HG02588 (cell line): ENCODE data around the gene INAFM2.
A peak's percentile ranks its signal among the peaks of the same experiment; 100 is the strongest.

ENCODE experiments used
- ATAC-seq: cut with Tn5 transposase; IDR thresholded peaks from one replicate; pipeline ENCODE4 v1.9.1; 2021; ENCODE audit warnings: mild to moderate bottlenecking, moderate library complexity; ENCODE audit not compliant: unreplicated experiment

Gene INAFM2

DNA sequence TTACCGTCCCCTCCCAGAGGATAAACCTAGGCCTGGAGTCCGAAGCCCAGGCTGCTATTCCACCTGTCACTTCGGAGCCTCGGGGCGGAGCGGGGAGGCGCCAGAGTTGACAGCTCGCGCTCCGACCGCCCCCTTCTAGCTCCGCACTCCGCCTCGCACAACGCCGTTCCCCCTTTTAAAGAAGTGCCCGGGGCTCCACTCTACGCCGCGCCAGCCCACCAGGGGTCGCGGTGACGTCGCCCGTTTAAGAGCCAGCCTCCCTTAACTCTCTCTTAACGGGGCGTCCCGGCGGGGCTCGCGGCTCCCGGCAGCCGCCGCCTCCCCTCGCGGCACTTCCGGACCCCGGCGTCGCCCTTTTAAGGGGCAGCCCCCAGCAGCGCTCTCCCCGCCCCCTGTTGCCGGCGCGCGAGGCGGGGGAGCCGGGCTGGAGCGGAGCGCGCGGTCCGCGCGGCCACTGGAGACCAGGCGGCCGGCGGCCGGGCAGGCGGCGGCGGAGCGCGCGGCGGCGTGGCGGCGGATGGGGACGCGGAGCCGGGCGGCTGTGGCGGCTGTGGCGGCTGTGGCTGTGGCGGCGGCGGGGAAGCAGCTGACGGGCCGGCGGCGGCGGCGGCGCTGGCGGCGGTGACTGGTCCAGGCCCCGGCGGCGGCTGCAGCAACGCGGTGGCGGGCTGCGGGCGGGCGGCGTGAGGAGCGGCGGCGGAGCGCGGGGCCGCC is at the start of gene INAFM2:
INAFM2 (plus strand) TSS at position 454 of the 714 bp plus-strand sequence. CDS start 364 bp downstream, outside the sequence.
- peak; percentile 86 for ATAC-seq

DNA sequence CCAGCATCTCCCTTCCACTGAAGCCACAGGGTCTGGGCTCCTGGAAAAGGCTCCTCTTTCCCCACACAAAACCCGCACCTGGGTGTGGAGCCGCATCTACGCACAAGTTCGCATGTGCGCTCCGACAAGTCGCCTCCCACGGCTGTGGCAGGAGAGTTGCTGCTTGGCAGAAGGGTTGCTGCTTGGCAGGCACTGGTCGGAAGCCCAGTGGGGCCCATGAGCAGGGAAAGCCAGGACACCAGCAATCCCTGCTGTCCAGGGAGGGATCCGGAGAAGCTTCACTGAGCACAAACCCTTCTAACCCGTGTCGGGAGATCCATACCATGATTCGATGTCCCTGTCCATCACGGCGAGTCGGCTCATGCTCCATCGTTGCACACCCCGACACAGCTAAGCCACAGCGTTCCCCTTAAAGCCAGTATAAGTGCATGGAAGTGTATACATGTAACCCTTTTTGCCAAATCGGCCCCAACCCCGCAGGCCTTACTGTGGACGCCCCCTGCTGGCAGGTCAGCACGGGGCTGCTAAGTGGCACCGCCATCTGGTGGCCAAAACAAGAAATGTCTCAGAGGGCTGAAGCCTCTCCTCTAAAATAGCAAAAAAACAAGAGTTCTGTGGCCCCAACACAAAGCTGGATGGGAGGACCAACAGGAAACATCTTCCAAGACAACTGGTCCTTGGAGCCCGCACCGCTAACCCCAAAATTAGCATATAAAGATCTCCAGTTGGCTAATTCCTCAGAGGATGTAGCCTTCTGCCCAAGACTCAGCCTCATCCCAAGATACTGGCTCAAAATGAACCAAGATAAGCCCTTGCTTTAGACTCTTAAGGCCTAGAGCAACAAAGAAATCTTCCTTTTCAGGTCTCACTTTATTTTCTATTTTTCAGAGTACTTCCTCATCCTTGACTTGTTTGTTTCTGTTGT is 48.9 kb upstream of the INAFM2 start:
- no peak for ATAC-seq

DNA sequence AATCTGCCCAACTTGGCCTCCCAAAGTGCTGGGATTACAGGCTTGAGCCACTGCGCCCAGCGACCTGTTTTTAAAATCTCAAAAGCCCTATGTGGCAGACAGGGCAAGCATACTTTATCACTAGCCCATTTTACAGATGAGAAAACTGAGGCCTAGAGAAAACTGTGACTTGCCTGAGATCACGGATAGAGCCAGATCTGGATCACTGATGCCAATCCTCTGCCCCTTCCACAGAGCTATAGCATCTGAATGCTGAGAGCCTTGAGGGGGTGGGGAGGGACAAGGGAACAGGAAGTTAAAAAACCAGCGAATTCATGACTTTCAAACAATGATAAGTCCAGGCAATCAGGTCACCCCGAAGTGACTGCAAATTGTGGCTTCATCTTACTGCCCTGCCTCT is 48.0 kb upstream of the INAFM2 start:
- ATAC-seq = no peak

DNA sequence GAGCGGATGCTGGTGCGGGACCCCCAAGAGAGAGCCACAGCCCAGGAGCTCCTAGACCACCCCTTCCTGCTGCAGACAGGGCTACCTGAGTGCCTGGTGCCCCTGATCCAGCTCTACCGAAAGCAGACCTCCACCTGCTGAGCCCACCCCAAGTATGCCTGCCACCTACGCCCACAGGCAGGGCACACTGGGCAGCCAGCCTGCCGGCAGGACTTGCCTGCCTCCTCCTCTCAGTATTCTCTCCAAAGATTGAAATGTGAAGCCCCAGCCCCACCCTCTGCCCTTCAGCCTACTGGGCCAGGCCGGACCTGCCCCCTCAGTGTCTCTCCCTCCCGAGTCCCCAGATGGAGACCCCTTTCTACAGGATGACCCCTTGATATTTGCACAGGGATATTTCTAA is 47.5 kb upstream of the INAFM2 start:
- ATAC-seq = no peak

DNA sequence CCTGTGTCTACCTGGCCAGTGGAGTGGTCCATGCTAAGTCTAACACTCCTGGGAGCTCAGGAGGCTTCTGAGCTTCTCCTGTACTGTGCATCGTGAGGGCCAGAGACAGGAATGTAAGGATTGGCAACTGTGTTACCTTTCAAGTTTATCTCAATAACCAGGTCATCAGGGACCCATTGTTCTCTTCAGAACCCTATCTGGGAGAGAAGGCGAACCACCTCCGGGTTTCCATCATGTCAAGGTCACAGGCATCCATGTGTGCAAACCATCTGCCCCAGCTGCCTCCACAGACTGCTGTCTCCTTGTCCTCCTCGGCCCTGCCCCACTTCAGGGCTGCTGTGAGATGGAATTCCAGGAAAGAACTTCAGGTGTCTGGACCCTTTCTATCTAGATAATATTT is 46.6 kb upstream of the INAFM2 start:
- no peak for ATAC-seq

DNA sequence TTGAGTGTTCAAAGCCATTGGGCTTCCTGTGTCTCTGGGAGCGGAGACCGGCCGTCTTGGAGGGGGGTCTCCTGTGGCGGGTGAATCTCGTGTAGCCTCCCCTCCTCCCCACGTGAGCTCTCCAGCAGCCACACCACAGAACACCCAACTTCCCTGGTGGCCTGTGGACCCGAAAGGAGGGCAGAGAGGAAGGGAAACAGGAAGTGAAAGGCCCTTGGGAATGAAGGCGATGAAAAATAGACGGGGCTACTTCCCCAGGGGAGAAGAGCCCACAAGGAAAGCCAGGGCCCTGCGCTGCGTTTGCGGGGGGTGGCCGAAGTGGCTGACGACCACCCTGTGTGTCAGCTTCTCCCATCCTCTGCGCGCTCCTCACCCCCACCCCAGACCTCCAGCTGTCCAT is 46.0 kb upstream of the INAFM2 start:
- ATAC-seq = no peak

DNA sequence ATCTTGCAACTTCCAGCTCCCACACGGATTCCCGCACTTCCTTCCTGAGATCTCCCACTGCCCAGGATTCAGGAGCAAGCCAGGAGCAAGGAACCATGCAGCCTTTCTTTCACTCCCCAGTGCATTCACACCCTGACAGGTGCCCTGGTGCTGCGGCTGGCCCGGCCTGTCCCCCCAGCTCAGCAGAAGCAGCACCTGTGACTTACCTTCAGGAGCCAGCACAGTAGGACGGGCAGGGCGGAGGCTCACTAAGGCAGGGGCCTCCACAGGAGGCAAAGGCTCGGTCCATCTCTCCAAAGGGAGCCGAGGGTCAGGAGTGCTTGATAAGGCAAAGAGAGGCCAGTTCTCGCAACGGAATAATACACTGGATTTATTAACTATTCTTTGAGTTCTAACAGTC is 45.5 kb upstream of the INAFM2 start:
- ATAC-seq = no peak

DNA sequence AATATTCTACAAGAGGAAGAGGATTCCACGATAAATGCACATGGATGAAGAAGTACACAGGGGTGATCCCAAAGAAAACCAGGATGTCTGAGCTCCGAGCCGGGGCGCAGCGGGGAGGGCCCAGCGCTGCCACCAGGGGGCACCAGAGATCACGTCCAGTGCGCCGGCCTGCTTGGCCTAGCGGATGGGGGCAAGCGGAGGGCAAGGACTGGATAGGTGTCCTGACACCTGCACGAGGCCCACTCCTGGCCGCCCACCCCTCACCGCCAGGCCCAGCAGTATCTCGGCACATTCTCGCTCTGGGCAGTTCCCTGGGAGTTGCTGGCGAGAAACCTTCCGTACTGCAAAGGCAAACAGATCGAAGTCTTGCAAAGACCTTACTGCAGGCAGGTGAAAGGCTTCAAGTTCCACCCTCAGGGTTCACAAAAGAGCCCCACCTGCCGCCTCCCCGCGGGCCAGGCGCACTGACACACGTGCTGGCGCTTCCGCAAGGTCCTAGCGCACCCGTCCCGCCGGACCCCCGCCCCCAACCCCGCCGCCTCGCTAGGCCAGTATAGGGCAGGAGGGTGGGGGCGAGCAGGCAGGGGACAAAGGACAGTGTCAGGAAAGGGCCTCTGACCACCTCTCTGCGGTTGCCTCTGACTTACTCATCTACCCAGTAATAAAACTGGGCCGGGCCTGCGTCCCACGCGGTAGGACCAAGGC is 43.9 kb upstream of the INAFM2 start:
- no peak for ATAC-seq

DNA sequence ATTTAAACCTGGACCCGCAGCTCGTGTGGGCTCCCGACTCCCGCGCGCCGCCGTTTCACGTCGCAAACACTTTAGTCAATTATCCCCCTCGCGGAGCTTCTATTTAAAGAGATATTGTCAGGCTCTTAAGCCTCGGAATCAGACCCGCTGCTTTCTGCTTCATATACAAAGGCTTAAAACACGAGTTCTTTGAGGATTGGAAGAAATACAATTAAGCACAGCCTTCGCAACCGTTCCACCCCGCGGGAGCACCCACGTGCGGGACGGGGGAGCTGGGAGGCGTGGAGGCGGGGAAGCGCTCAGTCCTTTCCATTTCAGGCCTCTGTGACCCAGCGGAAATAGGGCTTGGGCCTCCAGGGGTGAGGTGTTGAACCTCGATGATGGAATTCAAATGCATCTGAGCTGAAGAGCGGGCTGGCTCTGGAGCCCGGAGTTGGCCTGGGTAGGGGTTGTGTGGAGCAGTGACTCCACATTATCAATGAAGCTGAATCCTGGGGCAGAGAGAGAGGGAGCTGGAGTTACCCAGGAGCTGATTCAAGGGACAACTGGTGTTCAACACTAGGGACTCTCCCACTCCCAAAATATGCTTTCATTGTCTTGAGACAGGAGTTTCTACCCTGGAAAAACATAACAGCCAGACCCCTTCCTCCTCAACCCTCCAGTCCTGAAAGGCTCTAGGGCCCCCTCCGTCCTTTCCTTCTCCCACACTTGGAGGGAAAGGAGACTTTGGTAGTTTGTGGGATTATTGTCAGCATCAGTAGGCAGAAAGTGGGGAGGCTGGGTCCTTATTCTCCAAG is 43.0 kb upstream of the INAFM2 start:
- no peak for ATAC-seq

DNA sequence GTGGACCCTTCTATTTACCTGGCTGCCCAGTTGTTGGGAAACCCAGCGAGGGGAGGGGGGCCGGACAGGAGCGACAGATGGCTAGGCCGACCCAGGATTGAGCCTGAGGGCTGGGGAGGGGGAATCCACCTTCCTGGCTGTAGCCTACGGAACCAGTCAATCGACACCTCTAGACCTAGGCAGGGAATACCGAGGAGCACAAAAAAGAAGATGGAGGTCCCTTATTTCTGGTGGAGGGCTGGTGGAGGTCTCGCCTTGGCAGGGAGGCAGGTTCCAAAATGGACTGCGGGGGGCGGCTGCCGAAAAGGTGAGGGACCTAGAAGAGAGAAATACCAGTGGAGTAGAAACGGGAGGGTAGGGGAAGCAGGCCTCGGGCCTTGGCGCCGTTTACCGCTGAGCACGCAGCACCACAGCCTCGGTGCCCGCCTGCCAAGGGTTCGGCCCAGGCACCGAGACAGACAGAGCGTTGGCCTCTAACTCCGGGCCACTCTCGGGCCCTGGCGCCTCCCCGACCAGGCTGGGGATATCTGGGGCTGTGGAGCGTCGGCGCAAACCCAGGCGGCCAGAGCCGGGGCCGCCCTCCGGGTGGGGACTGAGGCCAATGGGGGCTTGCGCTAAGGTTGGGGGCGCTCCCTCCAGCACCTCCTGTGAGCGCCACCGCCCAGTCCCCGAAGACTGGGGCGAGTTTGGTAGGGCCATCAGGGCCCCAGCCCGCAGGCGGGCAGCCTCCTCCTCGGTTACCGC is 42.3 kb upstream of the INAFM2 start:
- ATAC-seq = no peak

DNA sequence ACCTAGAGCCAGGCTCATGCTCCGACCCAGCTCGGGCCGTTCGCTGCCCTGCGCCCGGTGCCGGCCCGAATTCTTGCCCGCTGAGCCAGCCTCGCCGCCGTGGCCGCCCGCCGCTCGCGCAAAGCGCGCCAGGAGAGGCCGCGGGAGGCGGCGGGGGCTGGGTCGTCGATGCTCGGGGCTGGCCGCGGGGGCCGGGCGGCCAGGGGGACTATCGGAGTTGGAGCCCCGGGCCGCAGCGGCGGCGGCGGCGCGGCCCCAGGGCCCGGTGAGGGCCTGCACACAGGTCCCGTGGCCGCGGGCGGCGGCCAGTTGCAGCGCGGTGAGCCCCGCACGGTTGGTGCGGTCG is 41.7 kb upstream of the INAFM2 start:
- no peak for ATAC-seq

DNA sequence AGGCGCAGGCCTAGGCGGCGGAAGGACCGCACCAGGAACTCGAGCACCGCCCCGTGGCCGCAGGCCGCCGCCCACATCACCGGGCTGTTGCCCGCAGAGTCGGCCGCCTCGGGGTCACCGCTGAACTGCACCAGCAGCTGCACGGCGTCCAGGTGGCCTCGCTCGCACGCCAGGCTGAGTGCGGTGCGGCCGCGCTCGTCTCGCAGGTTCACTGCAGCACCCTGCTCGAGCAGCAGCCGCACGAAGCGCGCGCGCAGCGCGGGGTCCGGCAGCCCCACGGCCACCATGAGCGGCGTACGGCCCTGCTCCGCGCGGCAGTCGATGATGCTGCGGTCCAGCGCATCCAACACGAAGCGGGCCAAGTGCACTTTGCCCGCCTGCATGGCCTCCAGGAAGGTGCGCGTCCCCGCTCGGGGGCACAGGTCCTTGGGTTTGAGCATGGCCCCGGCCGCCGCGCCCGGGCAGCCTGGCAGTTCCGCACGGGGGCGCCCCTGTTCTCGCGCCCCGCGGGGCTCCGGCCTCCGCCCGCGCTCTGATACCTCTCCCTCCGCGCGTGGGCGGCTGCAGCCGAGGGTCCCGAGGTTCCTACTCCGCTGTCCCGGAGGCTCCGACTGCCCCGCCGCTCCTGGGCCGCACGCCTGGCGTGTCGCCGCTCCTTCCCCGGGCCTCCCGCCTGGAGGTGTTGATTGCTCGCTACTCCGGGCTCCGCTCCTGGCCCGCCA is 41.2 kb upstream of the INAFM2 start:
- ATAC-seq = no peak

DNA sequence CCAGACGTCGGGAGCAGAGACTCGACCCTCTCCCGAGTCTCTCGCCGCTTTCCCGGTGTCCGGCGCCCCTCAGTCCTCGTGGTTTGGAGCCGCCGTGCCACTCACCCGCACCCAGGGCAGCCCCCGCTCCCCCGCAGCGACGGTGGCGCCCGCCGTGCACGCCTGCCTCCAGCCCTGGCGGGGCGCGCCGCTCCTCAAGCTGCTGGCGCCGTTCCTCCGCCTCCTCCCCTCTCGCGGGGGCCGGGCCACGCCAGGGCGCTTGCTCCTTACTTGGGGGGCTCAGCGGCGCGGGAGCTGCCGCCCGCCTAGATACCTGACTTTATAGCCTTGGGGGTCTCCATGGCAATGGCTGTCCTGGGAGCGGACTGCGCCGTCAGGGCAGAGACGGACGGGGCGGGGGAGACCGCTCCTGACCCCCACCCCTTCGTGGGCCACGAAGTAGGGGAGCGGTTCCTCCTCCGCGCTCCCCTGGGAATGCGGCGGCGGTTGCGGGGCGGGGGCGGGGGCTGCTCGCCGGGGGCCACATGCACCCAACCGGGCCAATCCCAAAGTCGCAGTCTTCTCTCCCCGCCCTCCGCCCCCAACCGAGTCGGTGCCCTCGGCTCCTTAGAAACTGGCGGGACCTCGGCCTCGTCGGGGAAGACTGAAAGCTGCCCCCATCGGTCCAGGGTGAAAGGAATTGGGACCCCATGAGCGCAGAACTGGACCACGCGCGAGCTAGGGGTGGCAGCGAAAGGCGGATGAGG is 40.5 kb upstream of the INAFM2 start, which contains the start of gene ANKRD63:
ANKRD63 (minus strand) TSS at position 196 of the 746 bp plus-strand sequence. CDS start 478 bp downstream, outside the sequence.
- ATAC-seq = no peak

DNA sequence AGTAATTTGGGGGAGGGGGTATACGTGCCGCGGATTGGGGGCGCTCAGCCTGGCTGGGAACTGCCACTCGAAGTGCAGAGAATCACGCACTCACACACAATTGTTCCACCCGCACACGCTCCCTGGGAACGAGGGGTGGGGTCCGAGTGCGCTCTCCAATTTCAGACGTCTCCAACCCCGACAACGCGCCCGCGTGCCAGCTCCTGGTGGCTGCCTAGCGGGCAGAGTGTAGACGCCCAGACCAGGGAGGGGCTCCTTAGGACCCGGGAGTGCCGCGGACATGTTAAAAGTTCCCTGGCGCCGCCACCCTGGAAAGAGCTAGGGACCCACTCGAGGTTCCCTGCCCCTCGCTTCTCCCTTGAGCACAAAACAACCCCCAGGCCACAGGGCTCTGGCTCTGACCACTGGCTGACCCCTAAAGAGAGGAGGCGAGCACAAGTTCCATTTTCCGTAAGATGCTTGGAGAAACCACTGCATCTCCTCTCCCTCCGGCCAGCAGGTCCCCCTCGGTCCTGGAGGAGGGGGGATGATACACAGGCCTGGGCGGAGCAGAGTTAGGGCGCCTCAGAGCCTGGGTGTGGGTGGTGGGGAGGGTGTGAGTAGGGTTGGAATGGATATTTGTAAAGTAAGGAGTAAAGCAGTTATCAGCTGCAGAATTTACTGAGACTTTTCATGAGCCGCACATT is 39.7 kb upstream of the INAFM2 start:
- ATAC-seq = no peak

DNA sequence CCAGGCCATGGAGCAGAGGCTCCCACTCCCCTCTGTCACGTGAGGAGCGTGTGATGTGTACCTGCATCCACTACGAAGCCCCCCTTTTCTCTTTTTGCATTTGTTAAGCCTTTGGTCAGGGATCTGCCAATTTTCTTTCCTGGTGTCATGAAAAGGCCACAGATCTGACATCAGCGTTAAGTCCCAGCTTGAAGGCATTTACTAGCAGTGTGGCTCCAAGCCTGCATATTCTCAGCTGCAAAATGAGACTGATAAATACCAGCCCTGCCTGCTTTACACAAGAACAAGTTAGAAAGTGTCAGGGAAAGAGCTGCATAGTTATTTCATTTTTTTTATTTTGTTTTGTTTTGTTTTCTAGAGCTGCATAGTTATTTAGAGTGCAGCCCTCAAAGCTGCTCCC is 38.3 kb upstream of the INAFM2 start:
- ATAC-seq = no peak

DNA sequence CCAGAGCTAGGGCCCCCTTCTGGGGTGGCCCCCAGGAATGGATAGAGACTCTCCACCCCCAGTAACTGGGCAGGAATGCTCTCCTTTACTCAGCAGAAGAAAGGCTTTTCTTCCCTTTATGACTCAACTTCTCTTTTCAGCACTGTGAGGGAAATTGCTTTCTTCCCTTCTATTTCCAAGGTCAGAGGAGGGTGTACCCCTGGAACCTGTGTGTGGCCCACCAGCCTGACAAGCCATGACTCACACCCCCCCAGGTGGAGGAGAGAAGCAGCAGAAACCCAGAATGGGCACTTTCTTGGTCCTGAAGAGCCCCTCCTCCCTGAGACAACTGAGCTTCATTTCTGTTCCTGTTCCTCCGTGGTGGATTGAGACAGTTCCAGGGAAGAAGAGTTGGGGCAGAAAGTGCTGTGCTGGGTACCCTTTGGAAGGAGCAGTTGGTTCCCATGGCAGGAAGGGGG is 37.9 kb upstream of the INAFM2 start:
- ATAC-seq = no peak

DNA sequence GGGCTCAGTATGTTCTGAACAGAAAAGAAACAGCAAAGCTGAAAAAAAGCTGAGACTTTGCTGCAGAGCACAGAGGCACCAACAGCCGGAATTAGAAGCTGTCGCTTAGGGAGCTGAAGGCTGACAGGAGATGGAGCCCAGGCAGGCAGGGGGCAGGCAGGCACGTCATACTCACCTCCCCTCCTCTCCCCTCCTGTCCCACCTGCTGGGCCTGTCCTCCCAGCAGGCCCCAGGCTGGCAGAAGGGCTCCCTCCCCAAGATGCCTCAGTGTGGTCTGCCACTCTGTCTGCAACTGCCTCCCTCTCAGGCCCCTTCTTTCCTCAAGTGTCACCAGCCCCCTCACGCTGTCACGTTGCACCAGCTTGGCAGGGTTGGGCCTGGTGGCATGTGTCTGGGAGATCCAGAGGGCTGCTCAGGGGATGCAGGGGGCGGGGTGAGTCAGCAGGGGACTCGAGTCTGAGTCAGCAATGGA is 37.4 kb upstream of the INAFM2 start:
- ATAC-seq = no peak

DNA sequence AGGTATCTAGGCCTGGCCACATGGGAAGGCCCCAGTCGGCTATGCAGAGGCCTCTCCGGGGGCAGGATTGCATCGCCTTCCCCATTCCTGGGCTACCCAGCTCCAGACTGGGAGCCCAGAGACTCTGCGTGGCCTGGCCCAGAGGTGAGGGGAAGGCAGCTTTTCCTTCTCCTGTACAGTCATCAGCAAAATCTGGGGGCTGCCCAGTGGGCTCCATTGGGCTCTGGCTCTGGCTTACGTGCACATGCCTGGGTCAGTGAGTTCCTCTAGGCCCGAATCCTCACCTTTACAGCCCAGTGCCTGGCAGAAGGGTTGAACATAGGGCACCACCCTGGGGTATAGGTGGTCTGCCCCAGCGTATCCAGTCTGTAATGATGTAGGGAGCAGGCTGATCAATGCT is 36.7 kb upstream of the INAFM2 start:
- ATAC-seq = no peak
